A673 (cell line): ENCODE results near the gene MLF2. TPM values are rescaled to one million over a fixed set of nuclear protein-coding genes. Genes with fewer than 3 reads are reported as not detected.

Experiments
- BruUV-seq: library from RNA; stranded (reverse); fragments of 400-500 nt; replicated peaks from 2 replicates; lab custom pipeline; 2021; lab: Mats Ljungman, UMichigan
- CTCF ChIA-PET: fragments of 300-600 bp; sonication (Branson Sonifier 250); formaldehyde crosslinking; loops from one replicate; lab custom pipeline; 2022; ENCODE audit warnings: antibody characterized with exemption; lab: Charles Lee
- POLR2A ChIA-PET: fragments of 300-600 bp; sonication (Branson Sonifier 250); formaldehyde crosslinking; loops from one replicate; lab custom pipeline; 2022; ENCODE audit warnings: antibody characterized with exemption; ENCODE audit not compliant: low non-redundant PET; lab: Charles Lee
- DNase-seq: peaks from one replicate; pipeline ENCODE4 v3.0.0-alpha.2; 2015; ENCODE audit warnings: low spot score
- H3K27ac ChIP-seq: fragments of 200-600 bp; sonication (generic); 2 replicates; pipeline ENCODE4 v1.5.1; 2016; ENCODE audit warnings: mixed run types, low read depth, mild to moderate bottlenecking, mixed read lengths, antibody characterized with exemption, low read length; ENCODE audit not compliant: poor library complexity, severe bottlenecking
- H3K27me3 ChIP-seq: fragments of 200-600 bp; sonication (generic); replicated peaks from 2 replicates; pipeline ENCODE4 v1.6.1; 2017; ENCODE audit warnings: mixed run types, low read depth, mild to moderate bottlenecking, mixed read lengths, antibody characterized with exemption, low read length; ENCODE audit not compliant: insufficient read depth, poor library complexity
- H3K36me3 ChIP-seq: fragments of 200-600 bp; sonication (generic); 2 replicates; pipeline ENCODE4 v1.6.1; 2016; ENCODE audit warnings: mixed run types, mild to moderate bottlenecking, mixed read lengths, antibody characterized with exemption, low read length; ENCODE audit not compliant: insufficient read depth, poor library complexity, severe bottlenecking
- H3K4me1 ChIP-seq: fragments of 200-600 bp; sonication (generic); 2 replicates; pipeline ENCODE4 v1.6.1; 2017; ENCODE audit warnings: mixed run types, mild to moderate bottlenecking, mixed read lengths, antibody characterized with exemption, low read length; ENCODE audit not compliant: insufficient read depth, poor library complexity, severe bottlenecking
- H3K4me3 ChIP-seq: fragments of 200-600 bp; sonication (generic); 2 replicates; pipeline ENCODE4 v1.5.1; 2016; ENCODE audit warnings: low read depth, mixed run types, mild to moderate bottlenecking, mixed read lengths, low read length; ENCODE audit not compliant: poor library complexity, severe bottlenecking
- H3K9me3 ChIP-seq: fragments of 200-600 bp; sonication (generic); 2 replicates; pipeline ENCODE4 v1.6.1; 2016; ENCODE audit warnings: mixed run types, low read depth, mild to moderate bottlenecking, mixed read lengths, antibody characterized with exemption, low read length; ENCODE audit not compliant: poor library complexity, severe bottlenecking
- EZH2 ChIP-seq: fragments of 200-600 bp; sonication (generic); IDR thresholded peaks from 2 replicates; pipeline ENCODE4 v1.6.1; 2017; ENCODE audit warnings: borderline replicate concordance, low read depth, mild to moderate bottlenecking, mixed read lengths, antibody characterized with exemption, low read length; ENCODE audit not compliant: poor library complexity, severe bottlenecking
- intact Hi-C: fragments of 100-400 bp; cut with micrococcal nuclease; formaldehyde crosslinking; loops from one replicate; pipeline ENCODE4 v1.10.0; 2022; ENCODE audit not compliant: unreplicated experiment
- total RNA-seq: library from RNA; stranded (reverse); gene quantifications from 2 replicates; pipeline ENCODE4 v1.2.3, GENCODE V29; 2021
- TF ChIP-seq, protein P1 (sequence below): fragments of 300-800, 200-600 bp; sonication (generic); conservative IDR thresholded peaks from 2 replicates; pipeline ENCODE4 v1.5.1; 2017; ENCODE audit warnings: low read depth, mild to moderate bottlenecking, antibody characterized with exemption, low read length, moderate library complexity, mixed read lengths

MLF2 gene
- total RNA-seq, 1 experiment from 2014 or later = 242 TPM

DNA sequence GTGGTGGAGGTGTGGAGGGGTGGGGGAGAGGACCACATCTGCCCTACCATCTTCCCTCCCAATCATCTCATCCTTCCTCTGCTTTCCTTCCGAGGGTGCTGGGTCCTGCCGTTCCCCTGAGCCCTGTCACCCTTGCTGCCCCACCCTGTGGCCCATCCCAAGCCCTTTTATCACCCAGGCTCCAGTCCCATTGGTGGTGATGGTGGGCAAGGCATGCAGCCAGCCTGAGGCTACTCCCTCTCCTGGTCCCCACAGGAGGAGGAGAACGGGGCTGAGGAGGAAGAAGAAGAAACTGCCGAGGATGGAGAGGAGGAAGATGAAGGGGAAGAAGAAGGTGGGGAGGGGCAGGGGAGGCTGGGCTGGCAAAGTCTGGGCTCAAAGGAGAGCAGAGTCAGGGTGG lies 16.7 kb upstream of the MLF2 start:
- Histone ChIP-seq H3K27me3 (no peaks in the 10 kb centered on the region), H3K27ac (peak overlapping the region; percentile 29), H3K36me3 (peaks cover 28% of the 10 kb centered on the region), H3K4me3 (no peak overlapping the region), H3K4me1 (peaks cover 29% of the 10 kb centered on the region), H3K9me3 (no peaks in the 10 kb centered on the region)
- intact Hi-C loops = loop anchor here (5.0 to 10.0 kb wide), 2 partner anchors 58 to 195 kb away; partner anchors contain the start of gene P3H3
- BruUV-seq = no TSS peak
- TF ChIP-seq EZH2 = no peak
- TF ChIP-seq, protein P1, sequence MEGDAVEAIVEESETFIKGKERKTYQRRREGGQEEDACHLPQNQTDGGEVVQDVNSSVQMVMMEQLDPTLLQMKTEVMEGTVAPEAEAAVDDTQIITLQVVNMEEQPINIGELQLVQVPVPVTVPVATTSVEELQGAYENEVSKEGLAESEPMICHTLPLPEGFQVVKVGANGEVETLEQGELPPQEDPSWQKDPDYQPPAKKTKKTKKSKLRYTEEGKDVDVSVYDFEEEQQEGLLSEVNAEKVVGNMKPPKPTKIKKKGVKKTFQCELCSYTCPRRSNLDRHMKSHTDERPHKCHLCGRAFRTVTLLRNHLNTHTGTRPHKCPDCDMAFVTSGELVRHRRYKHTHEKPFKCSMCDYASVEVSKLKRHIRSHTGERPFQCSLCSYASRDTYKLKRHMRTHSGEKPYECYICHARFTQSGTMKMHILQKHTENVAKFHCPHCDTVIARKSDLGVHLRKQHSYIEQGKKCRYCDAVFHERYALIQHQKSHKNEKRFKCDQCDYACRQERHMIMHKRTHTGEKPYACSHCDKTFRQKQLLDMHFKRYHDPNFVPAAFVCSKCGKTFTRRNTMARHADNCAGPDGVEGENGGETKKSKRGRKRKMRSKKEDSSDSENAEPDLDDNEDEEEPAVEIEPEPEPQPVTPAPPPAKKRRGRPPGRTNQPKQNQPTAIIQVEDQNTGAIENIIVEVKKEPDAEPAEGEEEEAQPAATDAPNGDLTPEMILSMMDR = no peak
- CTCF ChIA-PET = no interaction called here
- no peak for DNase-seq
- POLR2A ChIA-PET = interaction anchor here (0.7 kb wide), 1 partner anchor 430 kb away, joined by 4 read pairs; no protein-coding TSS in a partner anchor

DNA sequence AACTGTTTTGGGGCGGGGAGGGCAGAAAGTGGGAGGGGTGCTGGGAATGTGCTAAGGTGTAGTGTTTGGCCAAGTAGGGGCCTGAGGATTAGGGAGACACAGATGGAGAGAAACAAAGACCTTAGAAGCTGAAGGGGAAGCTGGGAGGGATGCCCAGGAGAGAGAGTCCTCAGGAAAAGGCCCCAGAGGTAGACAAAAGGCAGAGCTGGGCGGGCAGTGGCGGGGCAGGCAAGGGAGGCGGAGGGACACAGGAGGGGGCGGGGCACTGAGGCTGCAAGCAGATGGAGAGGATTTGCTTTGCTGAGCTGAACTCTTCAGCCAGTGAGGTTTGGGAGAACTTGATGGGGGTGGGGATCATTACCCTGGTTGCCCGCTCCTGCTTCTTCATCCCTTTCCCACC lies 16.0 kb upstream of the MLF2 start:
- POLR2A ChIA-PET = interaction anchor here (0.7 kb wide), 1 partner anchor 430 kb away, joined by 4 read pairs; no protein-coding TSS in a partner anchor
- CTCF ChIA-PET = no interaction called here
- Histone ChIP-seq H3K4me3 (peak overlapping the region; percentile 97), H3K36me3 (peaks cover 24% of the 10 kb centered on the region), H3K9me3 (no peaks in the 10 kb centered on the region), H3K27me3 (no peaks in the 10 kb centered on the region), H3K27ac (peak overlapping the region; percentile 88), H3K4me1 (peaks cover 32% of the 10 kb centered on the region)
- TF ChIP-seq, protein P1 = no peak
- no peak for TF ChIP-seq EZH2
- peak; percentile 55 for DNase-seq
- no TSS peak for BruUV-seq
- intact Hi-C loops = loop anchor here (5.0 to 10.0 kb wide), 2 partner anchors 58 to 196 kb away; partner anchors contain the start of gene P3H3

DNA sequence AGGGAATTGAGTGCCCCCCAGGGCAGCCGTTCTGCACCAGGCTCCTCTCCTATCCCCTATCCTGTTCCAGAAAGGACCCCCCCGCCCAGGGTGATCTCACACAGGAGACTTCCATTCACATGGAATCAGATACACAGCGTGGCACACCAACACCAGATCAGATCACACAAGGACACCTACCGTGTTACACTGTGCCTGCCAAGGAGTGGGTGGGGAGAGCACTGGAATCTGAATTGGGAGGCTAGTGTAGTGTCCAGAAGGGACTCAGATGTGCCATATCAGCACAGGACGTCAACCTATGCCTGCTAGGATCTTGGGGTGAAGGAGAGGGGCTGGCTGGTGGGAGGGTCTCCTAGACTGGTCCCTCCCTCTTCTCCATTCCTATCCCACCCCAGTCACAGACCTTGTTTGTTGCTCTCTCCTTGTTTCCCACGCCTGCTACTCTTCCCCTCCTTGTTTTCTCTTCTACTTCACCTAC lies 15.5 kb upstream of the MLF2 start:
- Histone ChIP-seq H3K4me1 (peaks cover 38% of the 10 kb centered on the region), H3K27ac (peak overlapping the region; percentile 88)

More for the DNA sequence above, 15.5 kb upstream of the MLF2 start:
- peak overlapping the region; percentile 97 for H3K4me3 ChIP-seq
- peak; percentile 33 for DNase-seq
- H3K27me3 ChIP-seq = no peaks in the 10 kb centered on the region
- ChIA-PET CTCF (no interaction called here), POLR2A (no interaction called here)
- H3K9me3 ChIP-seq = no peaks in the 10 kb centered on the region
- H3K36me3 ChIP-seq = peaks cover 24% of the 10 kb centered on the region
- BruUV-seq = no TSS peak
- TF ChIP-seq, protein P1 = no peak
- TF ChIP-seq EZH2 = no peak
- intact Hi-C loops = loop anchor here (5.0 to 10.0 kb wide), 2 partner anchors 59 to 196 kb away; partner anchors contain the start of gene P3H3
